Stimulated activated CD8-positive, alpha-beta memory T cell treated with anti-CD3 and anti-CD28 coated beads, Interleukin-7, amount 100 ng/mL, for 24 hours (primary cell): ENCODE measurements around the gene TMTC1.

ENCODE experiments used
- DNase-seq: peaks from one replicate; pipeline ENCODE4 v3.0.0-alpha.2; 2020; ENCODE audit warnings: low read depth

The TMTC1 gene

DNA sequence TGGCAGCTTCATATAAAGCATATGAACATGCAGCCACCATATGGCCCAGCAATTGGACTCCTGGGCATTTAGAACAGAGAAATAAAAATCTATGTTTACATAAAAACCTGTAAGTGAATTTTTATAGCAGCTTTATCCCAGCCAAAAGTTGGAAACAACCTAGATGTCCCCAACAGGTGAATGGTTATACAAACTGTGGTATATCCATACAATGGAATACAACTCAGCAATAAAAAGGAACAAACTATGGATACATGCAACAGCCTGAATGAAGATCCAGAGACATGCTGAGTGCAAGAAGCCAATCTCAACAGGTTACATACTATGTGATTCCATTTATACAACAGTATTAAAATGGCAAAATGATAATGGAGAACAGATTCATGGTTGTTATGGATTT, 3.7 kb downstream of the TMTC1 start:
- no peak for DNase-seq

DNA sequence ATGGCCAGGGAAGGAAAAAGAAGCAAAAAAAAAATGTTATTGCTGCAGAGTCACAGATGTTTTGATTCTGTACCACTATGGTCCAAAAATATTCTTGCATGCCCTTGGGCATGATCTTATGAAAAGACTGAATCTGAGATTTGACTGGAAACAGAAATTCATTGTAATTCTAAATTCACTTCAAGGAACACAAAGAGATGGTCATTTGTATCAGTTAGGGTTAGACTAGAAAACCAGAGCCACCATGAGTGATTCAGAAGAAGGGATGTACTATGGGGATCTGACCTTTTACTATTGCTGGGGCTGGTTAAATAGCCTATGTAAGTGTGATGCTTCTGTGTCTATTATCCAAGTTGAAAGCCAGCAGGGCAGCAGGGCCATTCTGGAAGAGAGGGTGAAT, 5.2 kb downstream of the TMTC1 start:
- no peak for DNase-seq

DNA sequence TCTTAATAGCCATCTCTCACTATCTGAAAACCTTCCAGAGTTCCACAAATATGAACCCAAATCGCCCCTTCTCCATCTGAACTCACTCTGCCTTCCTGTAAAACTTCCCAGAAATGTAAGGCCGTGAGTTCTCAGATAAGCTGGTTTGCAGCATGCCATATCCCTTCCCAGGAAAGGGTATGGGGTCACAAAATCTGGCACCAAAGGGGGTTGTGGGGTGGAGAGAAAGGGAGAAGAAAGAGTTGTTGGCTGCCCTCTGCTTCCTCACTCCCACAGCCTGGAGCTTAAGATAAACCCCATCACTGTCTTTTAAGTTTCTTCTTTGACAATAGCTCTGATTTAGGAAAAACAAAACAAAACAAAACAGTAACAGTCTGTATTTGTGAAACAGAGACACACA, 10.7 kb downstream of the TMTC1 start:
- DNase-seq, result no peak

DNA sequence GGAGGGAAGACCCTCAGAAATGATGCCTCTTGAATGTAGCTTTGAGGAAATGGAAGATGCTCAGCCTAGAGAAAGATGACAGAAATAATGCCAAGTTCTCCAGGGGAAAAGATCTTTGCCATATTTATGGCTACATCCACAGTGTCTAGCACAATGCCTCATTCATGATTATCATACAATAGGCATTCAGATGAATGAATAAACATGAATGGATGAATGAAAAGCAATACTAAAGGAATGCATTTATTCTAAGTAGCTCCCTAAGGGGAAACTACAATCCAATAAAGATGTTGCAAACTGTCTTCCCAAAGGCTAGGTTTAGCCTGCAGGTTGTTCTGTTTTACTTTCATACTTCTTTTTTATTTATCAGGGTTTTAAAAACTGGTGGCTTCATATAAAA, 12.0 kb downstream of the TMTC1 start:
- no peak for DNase-seq

DNA sequence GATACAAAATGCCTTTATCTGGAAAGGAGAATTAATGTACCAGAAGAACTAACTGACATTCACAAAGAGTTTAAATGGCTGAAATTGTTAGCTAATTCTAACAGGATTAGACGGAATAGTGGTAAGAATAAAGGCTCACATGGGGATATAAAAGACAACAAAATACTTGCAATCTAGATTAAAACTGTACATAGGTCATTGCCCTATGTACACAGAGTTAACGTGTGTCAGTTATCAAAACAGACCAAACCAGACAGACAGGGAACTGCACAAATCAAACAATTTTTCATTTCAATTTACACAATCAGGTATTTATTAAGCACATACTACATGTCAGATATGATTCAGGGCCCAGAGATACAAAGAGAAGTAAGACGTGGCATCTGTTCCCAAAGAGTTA, 12.6 kb downstream of the TMTC1 start:
- DNase-seq, result no peak

DNA sequence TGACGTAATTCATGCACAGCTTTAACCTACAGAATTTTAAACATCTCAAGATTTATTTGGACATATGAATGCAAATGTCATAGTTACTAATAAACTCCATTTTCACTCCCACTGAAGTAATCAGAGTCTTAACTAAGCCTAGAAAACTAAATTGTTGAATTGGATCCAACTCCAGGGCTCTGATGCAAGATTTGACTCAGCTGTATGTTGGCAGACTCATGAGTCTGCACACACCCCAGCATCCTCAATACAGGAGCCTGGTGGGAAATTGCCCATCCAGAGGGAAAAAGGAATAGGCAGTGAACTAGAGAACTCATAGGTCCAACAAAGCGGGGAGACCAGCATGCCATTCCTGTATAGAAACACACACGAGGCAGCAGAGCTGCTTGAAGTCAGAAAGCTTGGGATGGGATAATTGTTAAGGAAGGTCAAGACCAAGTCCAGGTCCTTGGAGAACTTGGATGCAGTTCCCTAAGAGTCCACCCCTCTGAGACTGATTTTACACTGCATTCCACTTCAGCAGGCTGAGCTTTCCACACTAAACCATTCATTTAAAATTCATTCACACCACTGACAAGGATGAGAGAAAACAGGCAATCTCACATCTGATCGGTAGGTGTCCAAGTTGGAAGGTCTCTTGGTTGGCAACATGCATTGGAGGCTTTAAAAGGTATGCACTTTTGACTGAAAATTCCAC, 14.4 kb downstream of the TMTC1 start:
- no peak for DNase-seq

DNA sequence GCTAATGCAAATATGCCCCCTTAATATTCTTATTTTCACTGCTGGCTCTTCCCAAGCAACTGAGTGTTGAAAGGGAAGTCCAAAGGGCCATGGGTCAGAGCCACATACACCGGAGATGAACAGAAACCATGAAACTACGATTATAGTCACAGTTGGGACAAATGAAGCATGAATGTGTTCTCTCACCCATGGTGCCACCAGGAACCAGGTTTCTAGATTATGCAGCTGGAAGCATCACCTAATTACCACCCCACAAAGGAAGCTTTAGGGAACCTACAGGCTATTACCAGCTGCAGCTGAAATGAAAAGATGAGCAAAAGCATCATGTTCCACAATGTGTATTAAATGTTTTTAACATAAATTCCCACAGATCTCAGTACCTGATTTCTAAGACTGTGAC, 15.4 kb downstream of the TMTC1 start:
- no peak for DNase-seq

DNA sequence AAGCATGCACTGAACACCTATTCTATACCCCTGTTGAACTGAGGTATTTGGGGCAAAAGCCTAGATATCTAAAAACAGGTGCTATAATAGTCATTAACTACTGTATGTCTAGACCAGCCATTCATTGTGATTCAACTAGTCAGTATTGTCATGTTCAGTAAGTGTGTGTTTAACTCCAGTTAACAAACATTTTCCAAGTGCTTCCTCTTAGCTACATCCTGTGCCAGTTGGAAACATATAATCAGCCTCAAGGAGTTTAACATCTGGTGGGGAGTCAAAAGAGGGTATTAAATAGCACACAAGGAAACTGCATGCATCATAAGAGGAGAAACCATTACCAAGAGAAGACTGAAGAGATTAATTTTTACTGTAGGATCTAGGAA, 20.4 kb downstream of the TMTC1 start:
- DNase-seq, result no peak

DNA sequence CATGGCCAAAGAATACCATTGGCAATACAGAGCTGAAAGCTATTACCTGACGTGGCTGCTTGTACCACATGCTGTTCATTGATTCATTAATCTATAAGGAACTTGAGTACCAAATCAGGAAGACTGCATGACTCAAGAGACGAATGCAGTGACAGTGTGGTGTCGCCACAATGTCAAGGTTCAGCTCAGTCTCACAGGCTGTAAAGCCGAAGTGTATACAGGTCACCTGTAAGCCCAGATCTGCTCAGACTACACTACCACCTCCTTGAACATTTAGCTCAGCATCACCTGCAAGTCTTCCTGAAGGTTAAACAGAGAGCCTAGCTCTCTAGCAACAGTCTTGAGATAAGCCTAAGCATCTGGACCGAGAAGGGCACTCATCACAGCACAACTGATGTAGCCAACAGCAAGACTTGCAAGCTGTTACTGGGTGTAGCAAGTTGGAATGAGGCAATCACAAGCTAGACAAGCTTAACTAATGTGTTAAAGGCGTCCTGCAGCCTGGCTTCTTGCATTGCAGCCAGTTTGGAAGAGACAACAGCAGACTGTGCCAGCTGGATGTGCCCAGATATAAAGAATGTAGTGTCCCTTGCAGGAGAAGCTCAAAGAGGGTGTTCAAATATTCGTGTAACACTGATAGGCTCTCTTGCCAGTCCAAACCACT, 21.0 kb downstream of the TMTC1 start:
- DNase-seq, result no peak

DNA sequence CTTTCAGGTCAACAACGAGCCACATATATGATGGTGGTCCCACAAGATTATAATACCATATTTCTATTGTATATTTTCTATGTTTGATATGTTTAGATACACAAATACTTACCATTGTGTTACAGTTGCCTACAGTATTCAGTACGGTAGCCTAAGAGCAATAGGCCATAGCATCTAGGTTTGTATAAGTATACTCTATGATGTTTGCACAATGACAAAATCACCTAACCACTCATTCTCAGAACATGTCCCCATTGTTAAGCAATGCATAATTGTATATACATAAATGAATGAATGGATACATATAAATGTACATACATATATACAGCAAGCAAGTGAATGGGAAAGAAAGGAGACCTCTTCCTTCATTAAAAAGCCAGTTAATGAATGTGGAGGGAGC, 23.8 kb downstream of the TMTC1 start:
- no peak for DNase-seq

DNA sequence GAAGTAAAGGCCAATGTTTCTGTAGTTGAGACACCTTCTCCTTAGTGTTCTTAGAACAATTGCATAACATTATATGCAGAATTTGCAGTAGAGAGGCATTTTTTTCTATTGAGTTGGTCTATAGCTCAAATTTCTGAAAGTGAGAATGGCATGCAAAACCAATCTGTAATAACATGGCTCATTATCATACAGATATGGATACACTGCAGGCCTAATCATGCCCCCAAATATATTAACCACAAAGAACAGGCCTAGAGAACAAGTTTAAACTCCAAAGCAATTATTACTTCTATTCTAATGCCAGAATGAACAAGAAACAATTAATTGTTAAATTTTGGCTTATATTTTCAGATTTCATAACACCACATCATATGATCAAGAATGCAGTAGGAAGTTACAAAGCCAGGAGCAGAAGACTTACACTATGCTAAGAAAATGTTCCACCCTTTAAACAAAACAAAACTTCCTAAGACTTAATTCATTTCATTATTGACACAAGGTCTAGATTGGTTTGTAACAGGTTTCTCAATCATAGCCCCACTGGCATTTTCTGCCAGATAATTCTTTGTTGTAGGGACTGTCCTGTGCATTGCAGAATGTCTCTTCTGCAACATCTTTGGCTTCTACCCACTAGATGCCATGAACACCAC, 26.9 kb downstream of the TMTC1 start:
- DNase-seq, result no peak

DNA sequence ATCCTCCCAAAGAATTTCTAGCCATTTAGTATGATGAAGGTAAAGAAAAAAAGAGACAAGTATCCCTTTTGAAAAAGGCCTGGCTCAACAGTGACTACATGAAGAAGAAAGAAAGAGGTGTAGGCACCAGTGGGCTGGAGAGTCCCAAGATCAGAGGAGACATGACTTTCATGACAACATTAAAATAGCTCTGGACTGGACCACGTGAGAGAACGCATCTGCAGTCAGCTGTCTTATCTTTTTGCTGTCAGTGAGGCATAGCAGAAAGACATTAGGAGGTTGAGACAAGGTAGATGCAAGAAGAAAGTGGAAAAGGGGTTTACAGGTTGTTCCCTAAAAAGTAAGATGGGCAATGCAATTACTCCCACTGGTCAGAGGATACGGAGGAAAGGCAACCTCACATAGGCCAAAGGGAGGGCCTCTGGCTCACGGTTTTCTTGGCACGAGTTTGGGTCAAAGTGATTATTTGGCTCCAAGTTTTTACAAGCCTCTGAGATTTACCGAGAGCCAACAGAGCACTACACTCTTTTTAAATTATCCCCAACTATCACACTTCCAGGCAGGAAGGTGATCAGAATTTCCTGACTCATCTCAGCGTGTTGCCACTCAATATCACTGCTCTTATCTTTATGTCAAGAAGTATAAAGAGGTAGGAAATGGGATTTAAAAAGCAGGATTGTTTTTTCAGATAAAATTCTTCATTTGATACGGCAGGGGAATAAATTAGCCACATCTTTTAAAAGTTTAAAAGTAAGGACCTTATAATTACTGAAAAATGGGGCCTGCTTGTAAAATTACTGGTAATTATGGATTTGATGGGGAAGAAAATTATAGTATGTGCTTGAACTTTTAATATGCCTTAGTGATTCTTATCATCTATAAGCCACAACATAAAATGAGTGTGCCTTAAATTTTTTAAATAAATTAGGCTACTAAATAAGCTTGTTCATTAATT, 29.2 kb downstream of the TMTC1 start:
- DNase-seq, result no peak

DNA sequence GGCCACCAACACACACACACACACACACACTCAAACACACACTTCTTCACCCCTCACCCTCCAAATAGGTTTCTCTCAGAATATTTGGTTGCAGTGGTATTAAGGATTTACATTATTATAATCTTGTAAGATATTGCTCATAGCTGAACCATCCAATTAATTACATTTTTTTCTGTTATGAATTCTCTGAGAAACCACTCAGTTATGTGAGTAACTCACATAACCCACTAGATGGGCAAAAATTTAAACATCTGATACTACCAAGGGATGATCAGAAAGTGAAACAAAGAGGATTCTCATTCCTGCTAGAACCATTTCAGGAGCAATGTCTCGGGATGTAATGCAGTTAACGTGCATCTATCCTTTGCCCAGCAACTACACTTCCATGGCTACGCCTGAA, 31.6 kb downstream of the TMTC1 start:
- DNase-seq, result no peak

DNA sequence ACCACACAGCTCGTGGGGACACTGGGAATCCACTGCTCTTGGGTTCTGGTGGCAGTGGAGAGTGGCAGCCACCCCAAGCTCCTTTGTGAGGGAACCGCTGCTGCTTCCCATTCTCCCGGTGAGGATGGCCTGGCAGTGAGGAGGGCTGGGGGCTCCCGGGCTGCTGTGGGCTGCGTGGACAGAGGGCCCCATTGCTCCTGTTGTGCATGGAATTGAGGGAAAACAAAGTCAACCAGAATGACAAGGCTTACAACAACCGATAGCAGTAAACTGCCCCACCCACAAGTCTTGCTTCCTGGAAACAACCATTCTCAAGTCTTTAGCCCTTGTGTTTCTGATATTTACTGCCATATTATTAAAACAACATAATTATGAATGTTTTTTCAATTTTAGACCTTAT, 32.1 kb downstream of the TMTC1 start:
- no peak for DNase-seq

DNA sequence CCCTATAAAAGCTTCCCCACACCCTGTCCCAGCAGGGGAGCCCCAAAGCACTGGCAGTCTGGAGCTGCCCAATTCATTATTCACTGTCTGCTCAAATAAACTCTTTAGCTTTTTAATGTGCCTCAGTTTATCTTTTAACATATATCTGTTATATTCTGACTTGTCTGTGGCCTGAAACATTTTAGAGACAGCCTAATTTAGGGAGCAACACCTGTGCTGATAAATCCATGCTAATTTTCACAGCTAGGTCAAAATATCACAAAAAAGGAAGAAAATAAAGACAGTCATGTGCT, 32.9 kb downstream of the TMTC1 start:
- DNase-seq, result no peak

DNA sequence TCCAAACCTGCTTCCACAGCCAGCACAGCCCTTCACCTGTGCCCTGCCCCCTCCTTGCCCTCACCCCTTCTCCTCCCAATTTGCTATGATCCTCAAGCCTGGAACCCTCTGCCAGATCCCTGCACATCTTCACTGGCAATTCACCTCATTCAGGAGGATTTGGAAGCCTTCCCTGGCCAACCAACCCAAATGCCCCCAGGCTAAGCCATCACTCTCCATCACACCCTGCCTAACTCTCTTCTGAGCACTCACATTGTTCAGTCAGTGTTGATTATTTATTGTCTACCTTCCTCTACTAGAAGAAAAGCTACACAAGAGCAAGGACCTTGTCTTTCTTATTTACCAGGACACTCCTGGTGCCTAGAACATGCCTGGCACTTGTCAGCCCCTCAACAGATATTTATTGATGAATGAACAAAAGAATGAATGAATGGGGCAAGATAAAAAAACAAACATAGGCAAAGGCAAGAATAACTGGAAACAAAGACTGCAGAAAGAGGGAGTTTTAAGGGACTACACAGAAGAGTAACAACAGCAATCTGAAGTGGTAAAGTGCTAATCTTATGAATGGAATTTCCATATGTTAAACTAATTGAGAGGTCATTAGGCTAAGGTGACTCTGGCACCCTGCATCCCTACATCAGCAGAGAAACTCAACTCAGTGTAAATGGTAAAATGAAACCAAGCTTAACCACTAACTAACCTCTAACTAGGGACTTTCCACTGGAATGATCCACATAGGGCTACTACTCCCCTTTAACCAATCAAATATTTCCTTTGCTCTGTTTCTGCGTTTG, 33.4 kb downstream of the TMTC1 start:
- DNase-seq, result no peak

DNA sequence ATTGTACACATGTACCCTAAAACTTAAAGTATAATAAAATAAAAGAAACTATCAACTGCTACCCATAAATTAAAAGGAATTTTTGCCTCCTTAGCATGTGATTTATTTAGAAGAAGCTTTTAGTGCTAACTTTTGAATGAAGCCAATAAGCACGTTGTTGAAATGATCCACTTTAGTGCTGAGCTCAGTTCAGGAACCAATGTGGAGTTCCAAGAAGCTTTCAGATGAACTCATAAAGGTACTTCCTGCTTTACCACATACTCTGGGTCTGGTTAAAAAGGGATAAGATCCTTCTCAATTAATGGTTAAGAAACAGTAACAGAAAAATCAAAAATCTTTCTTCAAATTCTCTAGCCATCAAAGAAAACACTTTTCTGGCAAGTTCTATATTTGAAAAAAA, 39.4 kb downstream of the TMTC1 start:
- no peak for DNase-seq

DNA sequence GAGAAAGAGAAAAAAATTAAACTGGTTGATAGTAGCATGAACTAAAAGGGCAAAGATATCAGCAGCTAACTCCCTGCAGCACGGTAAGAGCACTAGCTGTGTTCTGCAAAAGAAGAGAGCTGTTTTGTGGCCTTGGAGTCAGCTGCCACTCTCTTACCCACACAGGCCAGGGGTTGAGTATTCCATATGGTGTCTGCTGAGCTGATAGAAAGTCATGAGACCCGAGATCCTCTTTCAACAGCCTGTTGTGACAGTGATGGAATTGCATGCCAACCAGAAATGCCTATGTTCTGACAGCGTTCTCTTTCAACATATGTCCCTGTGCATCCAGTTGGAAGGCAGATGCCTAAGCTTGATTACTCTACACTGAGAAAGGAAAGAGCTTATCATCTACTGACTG, 39.9 kb downstream of the TMTC1 start:
- no peak for DNase-seq

DNA sequence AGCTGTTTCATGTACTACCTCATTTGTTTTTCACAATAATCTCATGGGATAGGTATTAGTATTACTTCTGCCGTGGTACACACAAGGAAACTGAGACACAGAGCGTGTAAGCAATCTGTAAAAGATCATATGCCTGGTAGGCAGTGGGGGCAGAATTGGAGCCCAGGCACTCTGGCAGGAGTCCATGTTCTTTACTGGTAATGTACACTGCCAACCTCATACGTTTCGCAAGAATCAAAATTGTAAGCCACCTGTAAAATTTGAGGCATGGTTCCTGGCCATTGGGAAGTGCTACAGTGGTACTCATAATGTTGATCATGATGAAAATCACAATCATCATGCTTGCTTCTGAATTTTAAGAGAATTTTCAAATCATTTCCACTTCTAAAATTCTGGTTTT, 40.7 kb downstream of the TMTC1 start:
- DNase-seq, result no peak

DNA sequence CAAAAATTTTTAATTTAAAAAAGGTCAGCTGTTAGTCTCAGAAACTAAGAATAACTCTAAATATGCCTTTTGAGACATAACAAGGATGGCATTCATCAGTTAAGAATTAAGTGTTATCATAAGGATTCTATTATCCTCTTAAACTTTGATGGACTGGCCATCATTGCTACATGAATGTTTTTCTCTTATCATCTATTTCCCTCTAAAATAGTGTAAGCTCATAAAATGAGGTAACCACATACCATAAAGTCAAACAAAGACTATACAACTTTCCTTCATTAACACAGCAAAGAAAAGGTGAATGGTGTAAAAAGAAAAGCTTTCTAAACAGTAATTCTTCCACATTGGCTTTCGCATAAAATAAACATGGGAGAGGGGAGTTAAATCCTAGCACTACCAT, 41.1 kb downstream of the TMTC1 start:
- DNase-seq, result no peak

DNA sequence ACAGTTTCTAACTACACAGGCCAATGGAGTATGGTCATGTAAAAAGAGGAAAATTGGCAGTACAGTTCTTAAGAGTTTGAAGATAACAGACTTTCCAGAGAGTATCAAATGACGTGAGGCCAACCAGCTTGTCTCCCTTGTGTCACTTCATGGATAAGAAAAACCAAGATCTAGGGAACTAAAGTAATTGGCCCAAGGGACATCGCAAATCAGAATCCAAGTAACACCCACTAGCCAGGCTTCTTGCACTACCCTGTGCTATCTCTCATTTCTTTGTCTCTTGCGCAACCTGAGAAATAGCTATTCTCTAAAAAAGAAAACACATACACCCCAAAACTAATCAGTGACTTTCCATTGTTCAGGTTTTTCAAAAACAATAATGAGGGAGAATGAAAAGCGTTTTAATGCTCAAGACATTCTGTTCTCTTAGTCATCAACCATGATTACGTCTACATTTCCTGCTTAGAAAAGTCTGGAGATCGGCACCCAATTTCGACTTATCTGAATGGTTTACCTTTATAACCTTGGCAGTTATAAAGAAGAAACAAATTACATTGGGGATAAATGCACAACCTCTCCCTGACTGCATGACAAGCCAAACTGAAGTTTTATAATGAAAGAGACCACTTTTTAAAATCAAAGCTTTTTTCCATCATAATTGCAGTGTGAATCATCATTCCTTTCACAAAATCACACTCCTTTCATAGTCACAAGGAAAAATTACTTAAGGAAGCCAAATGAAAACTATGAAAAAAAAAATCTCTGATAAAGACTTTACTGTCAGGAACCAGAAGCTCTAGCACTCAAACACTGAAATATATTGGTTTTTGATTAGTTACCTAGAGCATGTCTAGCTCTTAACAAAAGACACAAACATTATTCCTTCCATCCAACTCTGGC, 42.1 kb downstream of the TMTC1 start:
- DNase-seq, result no peak
